ENCODE data around the gene HBEGF.

Gene HBEGF

GRCh38 chr5:140366589-140367255 is 20.3 kb upstream of the HBEGF start:
- Histone ChIP-seq H3K27me3 (replicated peaks in 2 of 5; ENCODE audit: control insufficient read depth in 4 of 5, insufficient read depth in 5 of 5, low read length in 4 of 5) (no peaks in the 10 kb centered on the region), H3K4me3 (ENCODE audit: control insufficient read depth in 1 of 7, extremely low read depth in 1 of 7, insufficient read depth in 4 of 7, low read depth in 2 of 7, low read length in 6 of 7) (no peak overlapping the region), H3K4me1 (ENCODE audit: control extremely low read depth in 1 of 4, control insufficient read depth in 4 of 4, insufficient read depth in 4 of 4, low read length in 3 of 4) (peaks cover 0 to 6% (median 4%) of the 10 kb centered on the region in 4 experiments), H3K36me3 (ENCODE audit: control insufficient read depth in 4 of 4, insufficient read depth in 4 of 4, low read length in 3 of 4) (no peaks in the 10 kb centered on the region), H3K9me3 (ENCODE audit: control extremely low read depth in 1 of 5, control insufficient read depth in 4 of 5, insufficient read depth in 2 of 5, low read depth in 1 of 5, low read length in 4 of 5) (no peaks in the 10 kb centered on the region), H3K27ac (ENCODE audit: insufficient read depth in 1 of 2, low read depth in 1 of 2, low read length in 2 of 2, poor library complexity in 1 of 2, severe bottlenecking in 2 of 2) (no peak overlapping the region)
- no peak for DNase-seq
- ChIA-PET CTCF (interaction anchor here (0.8 to 1.4 kb wide), 7 partner anchors 12 to 294 kb away, joined by 3 to 6 read pairs (median 4); partner anchors contain the start of gene HBEGF), POLR2A (interaction anchor here (0.8 kb wide), 1 partner anchor 281 kb away, joined by 4 read pairs; the partner anchor contains the start of genes IK and NDUFA2)
- WGBS (ENCODE audit: insufficient coverage) = 90% methylated on average over 3 of the region's 7 CpGs

GRCh38 chr5:140365941-140366340 is 19.5 kb upstream of the HBEGF start:
- ChIA-PET POLR2A (no interaction called here), CTCF (interaction anchor here (0.6 to 1.4 kb wide), 10 partner anchors 11 to 293 kb away, joined by 3 to 6 read pairs (median 3); partner anchors contain the start of gene HBEGF)
- Histone ChIP-seq H3K27ac (ENCODE audit: insufficient read depth in 1 of 2, low read depth in 1 of 2, low read length in 2 of 2, poor library complexity in 1 of 2, severe bottlenecking in 2 of 2) (no peak overlapping the region), H3K4me3 (ENCODE audit: control insufficient read depth in 1 of 7, extremely low read depth in 1 of 7, insufficient read depth in 4 of 7, low read depth in 2 of 7, low read length in 6 of 7) (no peak overlapping the region), H3K27me3 (replicated peaks in 2 of 5; ENCODE audit: control insufficient read depth in 4 of 5, insufficient read depth in 5 of 5, low read length in 4 of 5) (no peaks in the 10 kb centered on the region), H3K4me1 (ENCODE audit: control extremely low read depth in 1 of 4, control insufficient read depth in 4 of 4, insufficient read depth in 4 of 4, low read length in 3 of 4) (peaks cover 0 to 6% (median 4%) of the 10 kb centered on the region in 4 experiments), H3K9me3 (ENCODE audit: control extremely low read depth in 1 of 5, control insufficient read depth in 4 of 5, insufficient read depth in 2 of 5, low read depth in 1 of 5, low read length in 4 of 5) (no peaks in the 10 kb centered on the region), H3K36me3 (ENCODE audit: control insufficient read depth in 4 of 4, insufficient read depth in 4 of 4, low read length in 3 of 4) (no peaks in the 10 kb centered on the region)
- 100% methylated on average over 3 of the region's 4 CpGs for WGBS (ENCODE audit: insufficient coverage)
- DNase-seq = no peak

- no peak overlapping the region for H3K4me3 ChIP-seq (ENCODE audit: control insufficient read depth in 1 of 7, extremely low read depth in 1 of 7, insufficient read depth in 4 of 7, low read depth in 2 of 7, low read length in 6 of 7)
- H3K4me1 ChIP-seq (ENCODE audit: control extremely low read depth in 1 of 4, control insufficient read depth in 4 of 4, insufficient read depth in 4 of 4, low read length in 3 of 4) = peaks cover 0 to 6% (median 4%) of the 10 kb centered on the region in 4 experiments
- no peaks in the 10 kb centered on the region for H3K27me3 ChIP-seq (replicated peaks in 2 of 5; ENCODE audit: control insufficient read depth in 4 of 5, insufficient read depth in 5 of 5, low read length in 4 of 5)
- POLR2A ChIA-PET = no interaction called here
- H3K36me3 ChIP-seq (ENCODE audit: control insufficient read depth in 4 of 4, insufficient read depth in 4 of 4, low read length in 3 of 4) = no peaks in the 10 kb centered on the region
- DNase-seq = no peak
- 60% methylated on average over 1 of the region's 3 CpGs for WGBS (ENCODE audit: insufficient coverage)
- no peak overlapping the region for H3K27ac ChIP-seq (ENCODE audit: insufficient read depth in 1 of 2, low read depth in 1 of 2, low read length in 2 of 2, poor library complexity in 1 of 2, severe bottlenecking in 2 of 2)
- CTCF ChIA-PET = interaction anchor here (0.6 to 2.7 kb wide), 5 partner anchors 13 to 121 kb away, joined by 3 to 13 read pairs (median 3); no protein-coding TSS in a partner anchor
- no peaks in the 10 kb centered on the region for H3K9me3 ChIP-seq (ENCODE audit: control extremely low read depth in 1 of 5, control insufficient read depth in 4 of 5, insufficient read depth in 2 of 5, low read depth in 1 of 5, low read length in 4 of 5)
These were observed 18.9 kb upstream of the HBEGF start for GRCh38 chr5:140365282-140365681.

- DNase-seq = no peak
- peaks cover 0 to 6% (median 4%) of the 10 kb centered on the region in 4 experiments for H3K4me1 ChIP-seq (ENCODE audit: control extremely low read depth in 1 of 4, control insufficient read depth in 4 of 4, insufficient read depth in 4 of 4, low read length in 3 of 4)
- no peaks in the 10 kb centered on the region for H3K36me3 ChIP-seq (ENCODE audit: control insufficient read depth in 4 of 4, insufficient read depth in 4 of 4, low read length in 3 of 4)
- H3K27me3 ChIP-seq (replicated peaks in 2 of 5; ENCODE audit: control insufficient read depth in 4 of 5, insufficient read depth in 5 of 5, low read length in 4 of 5) = no peaks in the 10 kb centered on the region
- POLR2A ChIA-PET = no interaction called here
- 86% methylated on average over 1 of the region's 3 CpGs for WGBS (ENCODE audit: insufficient coverage)
- CTCF ChIA-PET = interaction anchor here (0.8 to 2.7 kb wide), 4 partner anchors 8 to 128 kb away, joined by 4 to 13 read pairs (median 6); no protein-coding TSS in a partner anchor
- H3K4me3 ChIP-seq (ENCODE audit: control insufficient read depth in 1 of 7, extremely low read depth in 1 of 7, insufficient read depth in 4 of 7, low read depth in 2 of 7, low read length in 6 of 7) = no peak overlapping the region
- no peaks in the 10 kb centered on the region for H3K9me3 ChIP-seq (ENCODE audit: control extremely low read depth in 1 of 5, control insufficient read depth in 4 of 5, insufficient read depth in 2 of 5, low read depth in 1 of 5, low read length in 4 of 5)
- no peak overlapping the region for H3K27ac ChIP-seq (ENCODE audit: insufficient read depth in 1 of 2, low read depth in 1 of 2, low read length in 2 of 2, poor library complexity in 1 of 2, severe bottlenecking in 2 of 2)
These were observed 18.0 kb upstream of the HBEGF start for GRCh38 chr5:140364472-140364765.

GRCh38 chr5:140363631-140364471 is 17.4 kb upstream of the HBEGF start:
- peaks cover 0 to 6% (median 4%) of the 10 kb centered on the region in 4 experiments for H3K4me1 ChIP-seq (ENCODE audit: control extremely low read depth in 1 of 4, control insufficient read depth in 4 of 4, insufficient read depth in 4 of 4, low read length in 3 of 4)
- 70% methylated on average over 18 of the region's 20 CpGs for WGBS (ENCODE audit: insufficient coverage)
- peak overlapping the region in 4 of 7 experiments; percentile 33 to 62 (median 55) for H3K4me3 ChIP-seq (ENCODE audit: control insufficient read depth in 1 of 7, extremely low read depth in 1 of 7, insufficient read depth in 4 of 7, low read depth in 2 of 7, low read length in 6 of 7)
- no peak overlapping the region for H3K27ac ChIP-seq (ENCODE audit: insufficient read depth in 1 of 2, low read depth in 1 of 2, low read length in 2 of 2, poor library complexity in 1 of 2, severe bottlenecking in 2 of 2)
- no peaks in the 10 kb centered on the region for H3K36me3 ChIP-seq (ENCODE audit: control insufficient read depth in 4 of 4, insufficient read depth in 4 of 4, low read length in 3 of 4)
- DNase-seq = no peak
- ChIA-PET POLR2A (no interaction called here), CTCF (interaction anchor here (0.6 to 2.7 kb wide), 12 partner anchors 8 to 130 kb away, joined by 3 to 13 read pairs (median 4); no protein-coding TSS in a partner anchor)
- no peaks in the 10 kb centered on the region for H3K27me3 ChIP-seq (replicated peaks in 2 of 5; ENCODE audit: control insufficient read depth in 4 of 5, insufficient read depth in 5 of 5, low read length in 4 of 5)
- no peaks in the 10 kb centered on the region for H3K9me3 ChIP-seq (ENCODE audit: control extremely low read depth in 1 of 5, control insufficient read depth in 4 of 5, insufficient read depth in 2 of 5, low read depth in 1 of 5, low read length in 4 of 5)

GRCh38 chr5:140362875-140363630 is 16.6 kb upstream of the HBEGF start:
- POLR2A ChIA-PET = interaction anchor here (0.5 kb wide), 1 partner anchor 1850 kb away, joined by 3 read pairs; no protein-coding TSS in a partner anchor
- Histone ChIP-seq H3K36me3 (ENCODE audit: control insufficient read depth in 4 of 4, insufficient read depth in 4 of 4, low read length in 3 of 4) (no peaks in the 10 kb centered on the region), H3K4me3 (ENCODE audit: control insufficient read depth in 1 of 7, extremely low read depth in 1 of 7, insufficient read depth in 4 of 7, low read depth in 2 of 7, low read length in 6 of 7) (peak overlapping the region in 5 of 7 experiments; percentile 13 to 62 (median 52)), H3K27ac (ENCODE audit: insufficient read depth in 1 of 2, low read depth in 1 of 2, low read length in 2 of 2, poor library complexity in 1 of 2, severe bottlenecking in 2 of 2) (no peak overlapping the region), H3K4me1 (ENCODE audit: control extremely low read depth in 1 of 4, control insufficient read depth in 4 of 4, insufficient read depth in 4 of 4, low read length in 3 of 4) (peaks cover 0 to 6% (median 4%) of the 10 kb centered on the region in 4 experiments), H3K27me3 (replicated peaks in 2 of 5; ENCODE audit: control insufficient read depth in 4 of 5, insufficient read depth in 5 of 5, low read length in 4 of 5) (peaks cover 0 to 3% (median 0%) of the 10 kb centered on the region in 5 experiments), H3K9me3 (ENCODE audit: control extremely low read depth in 1 of 5, control insufficient read depth in 4 of 5, insufficient read depth in 2 of 5, low read depth in 1 of 5, low read length in 4 of 5) (no peaks in the 10 kb centered on the region)
- 14% methylated on average over 19 of the region's 29 CpGs for WGBS (ENCODE audit: insufficient coverage)
- peak; percentile 69 to 83 (median 77) for DNase-seq
- CTCF ChIA-PET = interaction anchor here (0.6 to 2.7 kb wide), 14 partner anchors 8 to 151 kb away, joined by 3 to 13 read pairs (median 4); no protein-coding TSS in a partner anchor

Measured in common myeloid progenitor, CD34-positive (primary cell).